A172 (cell line): Measurements from ENCODE around the gene SLC35F6. TPM values are rescaled to one million over a fixed set of nuclear protein-coding genes. Genes with fewer than 3 reads are reported as not detected.
A peak's percentile ranks its signal among the peaks of the same experiment; 100 is the strongest.
"Not testable (repeated sequence)": the region's sequence is repeated elsewhere in the genome, so short reads cannot be mapped to it uniquely, and the experiment has no call there.

ENCODE experiments used
- DNase-seq: peaks from one replicate; pipeline ENCODE4 v3.0.0-alpha.2; 2015; ENCODE audit warnings: low spot score
- total RNA-seq: library from RNA; depleted of rRNA; stranded (reverse); fragments of >200 nt; shearing (Covaris generic); gene quantifications from 2 replicates; pipeline ENCODE4 v1.2.3, GENCODE V29; 2014

Gene SLC35F6
- total RNA-seq, 1 experiment from 2014 or later, result 35.9 TPM

- no peak for DNase-seq
These were observed 7.7 kb upstream of the SLC35F6 start for GRCh38 chr2:26756337-26756736.

- peak; percentile 100 for DNase-seq
These were observed 6.0 kb upstream of the SLC35F6 start for GRCh38 chr2:26757873-26758789.

DNA sequence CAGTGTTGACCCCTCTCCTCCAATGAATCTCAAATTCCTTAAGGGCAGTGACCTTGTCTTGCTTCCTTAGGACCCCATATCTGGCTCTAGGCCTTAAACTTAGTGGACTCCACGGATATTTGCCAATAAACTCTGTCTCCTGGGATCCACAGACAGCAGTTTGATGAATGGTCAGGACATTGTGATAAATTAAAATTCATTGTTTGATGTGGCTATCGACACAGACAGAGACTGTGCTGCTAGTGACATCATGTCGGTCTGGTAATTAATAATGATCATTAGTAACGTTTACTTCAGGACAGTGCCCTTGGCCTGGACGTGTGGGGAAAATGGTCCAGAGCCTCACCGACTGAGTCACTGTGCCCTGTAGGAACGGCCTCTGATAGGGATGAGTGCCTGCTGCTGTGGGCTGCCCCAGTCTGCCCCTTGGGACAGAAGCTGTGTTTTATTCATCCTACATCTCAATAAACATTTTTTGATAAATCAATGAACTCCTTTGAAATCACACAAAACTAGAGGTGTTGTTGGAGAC, 5.2 kb upstream of the SLC35F6 start:
- DNase-seq, result peak; percentile 52

- no peak for DNase-seq
These were observed 4.2 kb upstream of the SLC35F6 start for GRCh38 chr2:26759845-26760244.

DNA sequence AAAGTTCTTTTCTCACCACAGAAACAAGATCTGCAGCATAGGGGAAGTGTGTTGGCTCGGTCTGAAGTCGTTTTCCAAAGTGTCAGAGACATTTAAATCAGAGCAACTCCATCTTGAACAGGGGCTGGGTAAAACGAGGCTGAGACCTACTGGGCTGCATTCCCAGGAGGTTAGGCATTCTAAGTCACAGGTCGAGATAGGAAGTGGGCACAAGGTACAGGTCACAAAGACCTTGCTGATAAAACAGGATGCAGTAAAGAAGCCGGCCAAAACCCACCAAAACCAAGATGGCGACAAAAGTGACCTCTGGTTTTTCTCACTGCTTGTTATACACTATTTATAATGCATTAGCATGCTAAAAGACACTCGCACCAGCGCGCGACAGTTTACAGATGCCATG, 3.1 kb upstream of the SLC35F6 start:
- not testable (repeated sequence) for DNase-seq

DNA sequence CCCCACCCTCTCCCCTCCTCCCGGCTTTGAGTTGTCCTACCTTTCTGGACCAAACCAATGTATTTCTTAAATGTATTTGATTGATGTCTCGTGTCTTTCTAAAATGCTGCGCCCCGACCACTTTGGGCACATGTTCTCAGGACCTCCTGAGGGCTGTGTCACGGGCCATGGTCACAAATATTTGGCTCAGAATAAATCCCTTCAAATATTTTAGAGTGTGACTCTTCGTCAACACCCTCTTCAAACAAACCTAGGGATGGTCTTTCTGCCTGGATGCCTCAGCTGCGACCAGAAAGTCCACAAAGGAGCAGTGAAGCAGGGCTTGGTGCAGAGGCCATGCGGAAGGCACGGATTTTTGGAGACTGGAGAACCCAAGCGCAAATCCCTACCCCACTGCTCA, 1.1 kb upstream of the SLC35F6 start:
- DNase-seq, result no peak

- no peak for DNase-seq
These were observed 822 bp downstream of the SLC35F6 start for GRCh38 chr2:26764906-26765305.

DNA sequence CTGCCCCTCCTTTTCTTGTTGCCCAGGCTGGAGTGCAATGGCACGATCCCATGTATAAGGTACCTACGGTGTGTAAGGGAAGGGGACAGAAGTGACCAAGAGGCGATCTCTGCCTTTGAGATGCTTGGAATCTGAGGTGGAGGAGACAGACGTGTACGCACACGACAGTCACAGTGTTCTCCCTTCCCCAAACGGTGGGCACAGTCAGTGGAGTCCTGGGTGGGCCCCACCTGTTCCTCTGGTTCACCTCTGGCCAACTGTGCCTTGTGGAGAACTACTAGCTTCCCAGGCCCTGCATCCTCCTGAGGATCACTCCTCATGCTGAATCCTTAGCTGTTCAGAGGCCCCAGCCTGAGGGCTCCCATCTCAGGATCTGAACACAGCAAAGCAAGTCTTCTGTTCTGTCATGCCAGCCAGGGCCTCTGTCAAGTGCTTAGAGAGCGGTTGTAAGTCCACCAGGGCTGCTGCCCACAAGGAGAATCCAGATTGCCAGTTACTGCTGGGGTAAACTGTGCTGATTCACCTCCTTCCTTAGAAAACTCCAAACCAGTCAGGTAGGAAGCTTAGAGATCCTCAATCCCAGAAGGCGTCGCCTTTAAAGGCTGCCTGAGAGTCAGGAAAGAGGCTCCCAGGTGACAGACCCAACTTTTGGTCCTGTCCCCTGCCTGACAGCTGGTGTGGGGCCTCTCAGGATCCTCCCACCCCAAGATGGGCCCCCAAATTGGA, 1.6 kb downstream of the SLC35F6 start:
- DNase-seq, result no peak

- DNase-seq, result no peak
These were observed 3.0 kb downstream of the SLC35F6 start for GRCh38 chr2:26767129-26767528.

GRCh38 chr2:26767894-26768487, 3.9 kb downstream of the SLC35F6 start:
- no peak for DNase-seq

GRCh38 chr2:26768759-26769088, 4.6 kb downstream of the SLC35F6 start:
- no peak for DNase-seq

GRCh38 chr2:26769089-26769761, 5.1 kb downstream of the SLC35F6 start:
- DNase-seq, result peak; percentile 74

DNA sequence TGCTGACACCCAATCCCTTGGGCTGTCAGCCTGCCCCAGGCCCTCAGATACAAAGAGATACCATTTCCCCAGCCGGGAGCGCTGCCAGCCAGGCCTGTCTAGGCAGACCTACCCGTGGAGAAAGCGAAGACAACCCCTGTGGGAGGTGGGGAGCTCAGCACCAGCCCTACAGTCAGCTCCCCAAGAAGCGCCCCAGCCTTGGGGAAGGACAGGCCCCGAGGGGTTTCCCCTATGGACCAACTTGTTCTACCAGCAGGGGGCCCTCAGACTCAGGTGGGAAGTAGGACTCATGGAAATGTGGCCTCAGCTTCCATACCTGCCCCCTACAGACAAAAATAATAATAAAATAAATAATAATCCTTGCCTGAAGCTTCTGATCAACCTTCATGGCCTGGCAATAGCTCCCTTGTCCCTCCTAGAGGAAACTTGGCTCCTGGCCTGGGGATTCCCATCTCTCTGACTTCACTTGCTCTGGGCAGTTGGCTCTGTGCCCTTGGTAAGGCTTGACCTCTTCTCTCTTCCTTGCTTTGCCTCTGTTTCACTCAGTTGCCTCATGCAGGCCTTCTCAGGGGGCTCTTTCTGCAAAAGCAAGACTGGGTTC, 7.0 kb downstream of the SLC35F6 start:
- DNase-seq, result peak; percentile 81

DNA sequence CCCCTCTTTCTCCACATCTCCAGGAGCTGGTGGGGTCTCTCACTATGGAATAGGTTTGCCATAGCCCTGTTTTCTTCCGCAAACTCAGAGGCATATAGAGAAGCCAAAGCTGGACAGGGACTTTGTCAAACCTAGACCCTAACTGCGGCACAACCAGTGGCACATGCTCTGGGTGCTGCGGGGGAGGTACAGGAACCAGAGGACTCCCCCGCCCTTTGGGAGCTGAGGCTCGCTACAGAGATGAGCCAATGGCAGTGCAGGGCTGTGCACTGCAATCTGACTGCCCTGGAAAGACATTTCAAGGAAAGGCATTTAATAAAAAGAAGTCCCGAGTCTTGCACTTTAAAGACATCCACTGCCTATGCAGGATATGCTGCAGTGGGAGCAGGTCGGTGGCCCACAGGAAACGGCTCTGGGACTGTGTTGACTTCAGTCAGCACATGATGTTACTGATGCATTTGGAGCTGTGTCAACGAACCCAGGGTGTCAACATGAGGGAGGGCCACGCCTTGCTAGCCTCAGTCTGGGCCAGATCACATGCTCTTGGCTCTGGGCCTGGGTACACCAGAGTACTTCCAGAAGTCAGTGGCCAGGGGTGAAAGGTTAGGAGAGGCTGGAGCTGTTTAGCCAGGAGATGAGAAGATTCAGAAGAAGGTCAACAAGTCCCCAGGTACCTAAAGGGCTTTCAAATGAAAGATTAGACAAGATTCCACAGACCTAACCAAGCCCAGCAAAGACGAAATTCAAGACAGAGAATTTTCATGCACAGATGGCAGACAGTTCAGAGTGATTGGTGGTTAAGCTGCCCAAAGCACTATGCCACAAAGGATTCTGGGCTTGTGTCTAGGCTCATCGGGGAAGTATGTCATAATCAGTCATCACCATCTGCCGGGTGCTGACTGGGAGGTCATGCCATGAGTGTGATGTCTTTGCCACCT, 8.2 kb downstream of the SLC35F6 start:
- peak; percentile 59 for DNase-seq

- no peak for DNase-seq
These were observed 12.2 kb downstream of the SLC35F6 start for GRCh38 chr2:26776195-26776800.

DNA sequence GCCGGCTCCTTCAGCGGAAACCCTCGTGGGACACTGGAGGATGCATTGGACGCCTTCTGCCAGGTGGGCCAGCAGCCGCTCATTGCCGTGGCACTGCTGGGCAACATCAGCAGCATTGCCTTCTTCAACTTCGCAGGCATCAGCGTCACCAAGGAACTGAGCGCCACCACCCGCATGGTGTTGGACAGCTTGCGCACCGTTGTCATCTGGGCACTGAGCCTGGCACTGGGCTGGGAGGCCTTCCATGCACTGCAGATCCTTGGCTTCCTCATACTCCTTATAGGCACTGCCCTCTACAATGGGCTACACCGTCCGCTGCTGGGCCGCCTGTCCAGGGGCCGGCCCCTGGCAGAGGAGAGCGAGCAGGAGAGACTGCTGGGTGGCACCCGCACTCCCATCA, 14.0 kb downstream of the SLC35F6 start:
- DNase-seq, result no peak

GRCh38 chr2:26778507-26778906, 14.4 kb downstream of the SLC35F6 start:
- peak; percentile 41 for DNase-seq

DNA sequence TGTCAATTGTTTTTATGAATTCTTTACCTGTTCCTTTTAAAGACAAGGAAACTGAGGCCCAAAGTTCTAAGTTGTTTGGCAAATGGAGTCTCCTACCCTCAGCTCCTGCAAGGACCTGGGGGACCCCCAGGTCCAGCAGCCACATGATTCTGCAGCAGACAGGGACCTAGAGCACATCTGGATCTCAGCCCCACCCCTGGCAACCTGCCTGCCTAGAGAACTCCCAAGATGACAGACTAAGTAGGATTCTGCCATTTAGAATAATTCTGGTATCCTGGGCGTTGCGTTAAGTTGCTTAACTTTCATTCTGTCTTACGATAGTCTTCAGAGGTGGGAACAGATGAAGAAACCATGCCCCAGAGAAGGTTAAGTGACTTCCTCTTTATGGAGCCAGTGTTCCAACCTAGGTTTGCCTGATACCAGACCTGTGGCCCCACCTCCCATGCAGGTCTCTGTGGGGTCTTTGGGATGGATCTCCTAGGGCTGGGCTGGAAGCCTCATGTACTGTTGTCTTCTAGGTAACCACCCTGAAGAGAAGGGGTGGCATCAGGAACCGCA, 16.2 kb downstream of the SLC35F6 start:
- no peak for DNase-seq

DNA sequence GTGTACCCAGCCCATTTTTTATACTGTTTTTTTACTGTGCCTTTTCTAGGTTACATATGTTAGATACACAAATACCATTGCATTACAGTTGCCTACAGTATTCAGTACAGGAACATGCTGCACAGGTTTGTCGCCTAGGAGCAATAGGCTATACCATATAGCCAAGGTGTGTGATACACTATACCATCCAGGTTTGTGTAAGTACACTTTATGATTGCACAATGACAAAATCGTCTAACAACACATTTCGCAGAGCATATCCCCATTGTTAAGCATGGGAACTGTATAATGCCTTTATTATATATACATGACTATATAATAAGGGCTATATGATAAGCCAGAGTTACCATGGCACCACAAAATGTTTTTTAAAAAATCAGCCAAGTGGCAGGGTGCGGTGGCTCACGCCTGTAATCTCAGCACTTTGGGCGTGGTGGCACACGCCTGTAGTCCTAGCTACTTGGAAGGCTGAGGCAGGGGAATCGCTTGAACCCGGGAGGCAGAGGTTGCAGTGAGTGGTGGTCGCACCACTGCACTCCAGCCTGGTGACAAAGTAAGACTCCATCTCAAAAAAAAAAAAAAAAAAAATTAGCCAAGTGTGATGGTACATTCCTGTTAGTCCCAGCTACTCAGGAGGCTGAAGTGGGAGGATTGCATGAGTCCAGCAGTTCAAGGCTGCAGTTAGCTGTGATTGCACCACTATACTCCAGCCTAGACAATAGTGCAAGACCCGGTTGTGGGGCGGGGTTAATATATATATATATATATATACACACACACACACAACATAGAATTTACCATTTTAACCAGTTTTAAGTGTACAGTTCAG, 19.0 kb downstream of the SLC35F6 start:
- no peak for DNase-seq
